Measurements from ENCODE around the gene LRIG2. TPM values are rescaled to one million over a fixed set of nuclear protein-coding genes. Genes with fewer than 3 reads are reported as not detected.

Gene LRIG2
- total and polyA plus RNA-seq, 2 experiments from 2014 or later: 4.3 to 12.7 TPM

GRCh38 chr1:113135460-113135859 lies 62.5 kb downstream of the LRIG2 start:
- DNase-seq (ENCODE audit: low spot score): no peak
- H3K9me2 ChIP-seq (replicated peaks; ENCODE audit: insufficient read depth): no peaks in the 10 kb centered on the region
- no peak overlapping the region for H3K27ac ChIP-seq
- no peaks in the 10 kb centered on the region for H4K20me1 ChIP-seq (ENCODE audit: insufficient read depth, poor library complexity, severe bottlenecking)
- WGBS (ENCODE audit: low lambda C conversion rate, missing lambda C conversion rate): 63% methylated on average over 1 of the region's 1 CpG
- H3K4me3 ChIP-seq: no peak overlapping the region
- TF ChIP-seq EZH2 (IDR thresholded peaks at IDR 0.05; ENCODE audit: borderline replicate concordance) (no peak), EZH2phosphoT487 (IDR thresholded peaks at IDR 0.05; ENCODE audit: low read depth, severe bottlenecking, unreplicated experiment) (no peak), CTCF (IDR thresholded peaks at IDR 0.05; ENCODE audit: poor library complexity) (no peak)
- no peaks in the 10 kb centered on the region for H3K9me3 ChIP-seq (ENCODE audit: low read depth)
- no peak overlapping the region for H2AFZ ChIP-seq
- no peaks in the 10 kb centered on the region for H3K27me3 ChIP-seq
- no peaks in the 10 kb centered on the region for H3K4me1 ChIP-seq (ENCODE audit: insufficient read depth)
- H3K4me2 ChIP-seq: no peak overlapping the region
- H3K36me3 ChIP-seq (replicated peaks; ENCODE audit: insufficient read depth, low read depth): no peaks in the 10 kb centered on the region
- H3K79me2 ChIP-seq: no peaks in the 10 kb centered on the region

GRCh38 chr1:113136476-113136875 lies 63.5 kb downstream of the LRIG2 start:
- 75% methylated on average over 1 of the region's 1 CpG for WGBS (ENCODE audit: low lambda C conversion rate, missing lambda C conversion rate)
- H3K4me1 ChIP-seq (ENCODE audit: insufficient read depth): no peaks in the 10 kb centered on the region
- H3K27ac ChIP-seq: no peak overlapping the region
- H4K20me1 ChIP-seq (ENCODE audit: insufficient read depth, poor library complexity, severe bottlenecking): no peaks in the 10 kb centered on the region
- TF ChIP-seq EZH2 (IDR thresholded peaks at IDR 0.05; ENCODE audit: borderline replicate concordance): no peak
- no peak overlapping the region for H3K4me3 ChIP-seq
- no peak overlapping the region for H2AFZ ChIP-seq
- no peak overlapping the region for H3K4me2 ChIP-seq
- H3K27me3 ChIP-seq: no peaks in the 10 kb centered on the region
- no peaks in the 10 kb centered on the region for H3K36me3 ChIP-seq (replicated peaks; ENCODE audit: insufficient read depth, low read depth)
- H3K9me3 ChIP-seq (ENCODE audit: low read depth): no peaks in the 10 kb centered on the region
- H3K9me2 ChIP-seq (replicated peaks; ENCODE audit: insufficient read depth): no peaks in the 10 kb centered on the region
- no peak for DNase-seq (ENCODE audit: low spot score)
- H3K79me2 ChIP-seq: no peaks in the 10 kb centered on the region

GRCh38 chr1:113137563-113137962 lies 64.6 kb downstream of the LRIG2 start:
- no peaks in the 10 kb centered on the region for H3K27me3 ChIP-seq
- no peak overlapping the region for H3K4me2 ChIP-seq
- H3K9me2 ChIP-seq (replicated peaks; ENCODE audit: insufficient read depth): no peaks in the 10 kb centered on the region
- H2AFZ ChIP-seq: no peak overlapping the region
- H3K27ac ChIP-seq: no peak overlapping the region
- TF ChIP-seq CTCF (IDR thresholded peaks at IDR 0.05; ENCODE audit: poor library complexity) (no peak), EZH2phosphoT487 (IDR thresholded peaks at IDR 0.05; ENCODE audit: low read depth, severe bottlenecking, unreplicated experiment) (no peak), EZH2 (IDR thresholded peaks at IDR 0.05; ENCODE audit: borderline replicate concordance) (no peak)
- H3K4me3 ChIP-seq: no peak overlapping the region
- H3K4me1 ChIP-seq (ENCODE audit: insufficient read depth): peaks cover 5% of the 10 kb centered on the region
- no peaks in the 10 kb centered on the region for H4K20me1 ChIP-seq (ENCODE audit: insufficient read depth, poor library complexity, severe bottlenecking)
- DNase-seq (ENCODE audit: low spot score): no peak
- WGBS (ENCODE audit: low lambda C conversion rate, missing lambda C conversion rate): 46% methylated on average over 3 of the region's 3 CpGs
- H3K9me3 ChIP-seq (ENCODE audit: low read depth): no peaks in the 10 kb centered on the region
- H3K79me2 ChIP-seq: no peaks in the 10 kb centered on the region
- H3K36me3 ChIP-seq (replicated peaks; ENCODE audit: insufficient read depth, low read depth): no peaks in the 10 kb centered on the region

- Histone ChIP-seq H3K4me3 (no peak overlapping the region), H3K4me2 (no peak overlapping the region), H3K4me1 (ENCODE audit: insufficient read depth) (peaks cover 5% of the 10 kb centered on the region), H3K36me3 (replicated peaks; ENCODE audit: insufficient read depth, low read depth) (no peaks in the 10 kb centered on the region), H3K27me3 (no peaks in the 10 kb centered on the region), H3K9me3 (ENCODE audit: low read depth) (no peaks in the 10 kb centered on the region), H2AFZ (no peak overlapping the region), H3K27ac (no peak overlapping the region), H3K9me2 (replicated peaks; ENCODE audit: insufficient read depth) (no peaks in the 10 kb centered on the region), H3K79me2 (no peaks in the 10 kb centered on the region), H4K20me1 (ENCODE audit: insufficient read depth, poor library complexity, severe bottlenecking) (no peaks in the 10 kb centered on the region)
- DNase-seq (ENCODE audit: low spot score): no peak
- TF ChIP-seq EZH2phosphoT487 (IDR thresholded peaks at IDR 0.05; ENCODE audit: low read depth, severe bottlenecking, unreplicated experiment) (no peak), CTCF (IDR thresholded peaks at IDR 0.05; ENCODE audit: poor library complexity) (no peak), EZH2 (IDR thresholded peaks at IDR 0.05; ENCODE audit: borderline replicate concordance) (no peak)
Observed at GRCh38 chr1:113138778-113139177, 65.8 kb downstream of the LRIG2 start.

All from hepatocyte (in vitro differentiated cells).